HG02852 (cell line): ENCODE measurements around the gene MAGT1.
A peak's percentile ranks its signal among the peaks of the same experiment; 100 is the strongest.
"Not testable (repeated sequence)": the region's sequence is repeated elsewhere in the genome, so short reads cannot be mapped to it uniquely, and the experiment has no call there.

ENCODE experiments used
- ATAC-seq: cut with Tn5 transposase; IDR thresholded peaks from one replicate; pipeline ENCODE4 v1.9.1; 2021; ENCODE audit warnings: mild to moderate bottlenecking, moderate library complexity; ENCODE audit not compliant: unreplicated experiment

MAGT1 gene

DNA sequence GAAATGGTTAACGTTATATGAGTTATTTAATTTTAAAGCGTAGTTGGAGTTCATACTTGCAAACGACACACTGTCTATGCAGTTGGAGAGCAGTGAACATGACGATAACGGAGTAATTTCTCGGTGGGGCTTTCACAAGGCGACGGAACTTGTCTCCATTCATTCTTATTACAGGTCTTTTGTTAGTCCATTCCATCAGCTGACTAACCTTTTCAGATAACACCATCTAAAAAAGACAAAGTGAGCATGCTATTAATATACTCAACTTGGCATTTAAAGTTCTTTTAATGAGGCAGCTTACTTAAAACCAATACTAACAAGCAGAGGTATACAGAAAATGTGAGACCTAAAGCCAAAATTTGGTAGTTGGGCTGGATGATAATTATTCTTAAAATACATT lies 19.9 kb downstream of the MAGT1 start:
- no peak for ATAC-seq

DNA sequence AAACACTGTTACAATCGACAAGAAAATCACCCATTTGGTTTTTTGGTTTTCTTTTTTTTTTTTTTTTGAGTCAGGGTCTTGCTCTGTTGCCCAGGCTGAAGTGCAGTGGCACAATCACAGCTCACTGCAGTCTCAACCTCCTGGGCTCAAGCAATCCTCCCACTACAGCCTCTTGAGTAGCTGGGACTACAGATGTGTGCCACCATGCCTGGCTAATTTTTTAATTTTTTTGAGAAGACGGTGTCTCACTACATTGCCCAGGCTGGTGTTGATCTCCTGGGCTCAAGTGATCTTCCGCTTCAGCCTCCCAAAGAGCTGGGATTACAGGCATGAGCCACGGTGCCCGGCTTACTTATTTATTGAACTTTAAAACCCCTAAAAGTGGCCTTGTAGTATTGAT lies 63.7 kb downstream of the MAGT1 start:
- ATAC-seq: not testable (repeated sequence)

DNA sequence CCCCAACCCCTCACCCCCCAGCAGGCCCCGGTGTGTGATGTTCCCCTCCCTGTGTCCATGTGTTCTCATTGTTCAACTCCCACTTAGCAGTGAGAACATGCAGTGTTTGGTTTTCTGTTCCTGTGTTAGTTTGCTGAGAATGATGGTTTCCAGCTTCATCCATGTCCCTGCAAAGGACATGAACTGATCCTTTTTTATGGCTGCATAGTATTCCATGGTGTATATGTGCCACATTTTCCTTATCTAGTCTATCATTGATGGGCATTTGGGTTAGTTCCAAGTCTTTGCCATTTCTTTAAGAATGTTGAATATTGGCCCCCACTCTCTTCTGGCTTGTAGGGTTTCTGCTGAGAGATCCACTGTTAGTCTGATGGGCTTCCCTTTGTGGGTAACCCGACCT lies 73.2 kb downstream of the MAGT1 start:
- ATAC-seq: not testable (repeated sequence)

DNA sequence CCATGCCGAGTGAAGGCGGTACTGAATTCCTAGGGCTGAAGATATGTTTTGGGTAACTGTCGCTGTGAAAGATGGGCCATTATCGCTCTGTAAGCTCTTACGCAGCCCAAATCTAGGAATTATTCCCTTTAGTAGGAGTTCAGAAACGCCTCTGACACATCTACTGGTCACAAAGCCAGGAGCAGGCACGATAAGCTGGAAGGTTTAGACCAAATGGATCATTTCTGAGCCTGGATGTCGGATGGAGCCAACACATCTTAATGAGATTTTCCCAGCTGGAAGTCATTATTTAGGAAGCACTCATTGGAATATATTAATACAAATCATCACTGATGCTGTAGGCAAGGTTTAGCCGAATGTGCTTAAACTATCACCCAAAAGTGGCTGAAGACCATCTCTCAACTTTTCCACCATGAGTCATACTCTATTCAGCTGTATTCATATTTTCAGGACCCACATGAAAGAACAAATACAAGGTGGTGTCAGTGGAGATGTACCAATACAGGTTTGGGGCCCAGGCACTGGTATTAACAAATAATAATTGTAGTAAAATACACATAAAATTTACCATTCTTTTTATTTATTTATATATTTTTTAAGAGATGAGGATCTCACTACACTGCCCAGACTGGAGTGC lies 75.0 kb downstream of the MAGT1 start:
- ATAC-seq: no peak

DNA sequence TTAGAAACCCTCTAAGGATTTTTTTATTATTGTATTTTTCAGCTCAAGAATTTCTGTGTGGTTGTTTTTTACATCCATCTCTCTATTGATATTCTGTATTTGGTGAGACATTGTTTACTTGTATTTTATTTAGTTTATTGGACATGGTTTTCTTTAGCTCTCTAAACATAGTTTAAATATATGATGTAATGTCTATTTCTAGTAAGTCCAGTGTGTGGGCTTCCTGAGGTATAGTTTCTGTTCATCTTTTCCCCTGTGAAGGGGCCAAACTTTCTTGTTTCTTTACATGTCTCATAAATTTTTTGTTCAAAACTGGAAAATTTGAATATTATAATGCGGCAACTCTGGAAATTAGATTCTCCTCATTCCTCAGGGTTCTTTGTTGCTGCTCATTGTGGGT lies 81.0 kb downstream of the MAGT1 start:
- no peak for ATAC-seq

DNA sequence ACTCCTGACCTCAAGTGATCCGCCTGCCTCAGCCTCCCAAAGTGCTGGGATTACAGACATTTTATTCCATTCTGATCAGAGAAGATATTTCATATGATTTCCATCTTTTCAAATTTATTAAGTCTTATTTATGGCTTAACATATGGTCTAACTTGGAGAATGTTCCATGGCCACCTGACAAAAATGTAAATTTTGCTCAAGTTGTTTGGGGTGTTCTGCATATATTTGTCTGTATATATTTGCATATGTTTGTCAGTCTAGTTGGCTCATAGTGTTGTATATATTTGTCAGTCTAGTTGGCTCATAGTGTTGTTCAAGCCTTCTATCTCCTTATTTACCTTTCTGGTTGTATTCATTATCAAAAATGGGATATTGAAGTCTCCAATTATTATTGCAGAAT lies 93.0 kb downstream of the MAGT1 start:
- ATAC-seq: no peak

DNA sequence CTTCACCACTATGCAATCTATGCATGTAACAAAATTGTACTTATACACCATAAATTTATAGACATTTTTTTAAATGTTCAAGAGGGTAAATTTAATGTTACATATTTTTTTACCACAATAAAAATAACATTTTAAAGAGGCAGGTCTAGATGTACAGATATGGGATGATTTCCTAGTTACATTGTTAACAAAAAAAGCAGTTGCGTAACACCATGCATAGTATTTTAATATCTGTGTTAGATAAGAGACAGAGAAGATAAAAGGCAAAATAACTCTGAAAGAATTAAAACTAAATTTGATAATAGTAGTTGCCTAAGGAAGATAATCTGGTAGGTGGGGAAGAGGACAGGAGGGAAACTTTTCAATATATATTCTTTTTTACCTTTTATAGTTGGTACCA lies 100.1 kb downstream of the MAGT1 start:
- no peak for ATAC-seq

DNA sequence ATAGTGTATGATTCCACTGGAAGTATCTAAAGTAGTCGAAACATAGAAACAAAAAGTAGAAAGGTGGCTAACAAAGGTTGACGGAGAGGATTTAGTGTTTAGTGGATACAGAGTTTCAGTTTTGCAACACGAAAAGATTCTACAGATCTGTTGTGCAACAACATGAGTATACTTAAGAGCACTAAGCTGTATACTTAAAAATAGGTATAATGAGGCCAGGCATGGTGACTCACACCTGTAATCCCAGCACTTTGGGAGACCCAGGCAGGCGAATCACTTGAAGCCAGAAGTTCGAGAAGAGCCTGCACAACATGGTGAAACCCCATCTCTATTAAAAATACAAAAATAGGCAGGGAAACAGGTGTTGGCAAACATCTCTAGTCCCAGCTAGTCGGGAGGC lies 101.3 kb downstream of the MAGT1 start:
- ATAC-seq: no peak

DNA sequence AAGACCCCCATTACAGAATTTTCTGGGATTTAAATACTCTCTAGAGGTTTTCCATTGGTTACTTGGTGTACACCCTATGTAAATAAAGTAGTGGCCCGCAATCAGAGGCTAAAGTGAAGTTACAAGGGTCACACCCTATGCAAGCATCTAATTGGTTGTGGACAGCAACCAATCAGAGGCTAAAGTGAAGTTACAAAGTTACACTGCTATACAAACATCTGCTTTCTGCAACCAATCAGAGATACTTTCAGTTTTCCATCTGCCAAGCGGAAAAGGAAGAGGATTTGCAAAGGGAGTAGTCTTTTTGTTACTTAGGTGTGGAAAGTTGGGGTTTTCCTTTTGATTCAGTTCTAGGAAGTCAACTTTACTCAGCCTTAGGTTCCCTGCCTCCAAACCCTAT lies 107.2 kb downstream of the MAGT1 start:
- ATAC-seq: no peak

DNA sequence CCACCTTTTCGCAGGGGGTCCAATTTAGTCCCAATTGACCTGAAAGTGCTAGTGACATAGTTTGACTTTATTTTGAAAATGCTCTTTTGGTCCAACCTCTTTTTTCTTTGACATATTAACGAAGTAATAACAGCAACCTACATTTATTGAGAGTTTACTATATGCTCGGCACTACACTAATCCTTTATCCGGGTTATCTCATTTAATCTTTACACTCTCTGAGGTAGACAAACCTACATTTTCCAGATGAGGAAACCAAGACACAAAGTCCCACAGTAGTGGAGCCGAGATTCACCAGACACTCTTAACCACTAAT lies 108.9 kb downstream of the MAGT1 start:
- peak; percentile 8 for ATAC-seq

DNA sequence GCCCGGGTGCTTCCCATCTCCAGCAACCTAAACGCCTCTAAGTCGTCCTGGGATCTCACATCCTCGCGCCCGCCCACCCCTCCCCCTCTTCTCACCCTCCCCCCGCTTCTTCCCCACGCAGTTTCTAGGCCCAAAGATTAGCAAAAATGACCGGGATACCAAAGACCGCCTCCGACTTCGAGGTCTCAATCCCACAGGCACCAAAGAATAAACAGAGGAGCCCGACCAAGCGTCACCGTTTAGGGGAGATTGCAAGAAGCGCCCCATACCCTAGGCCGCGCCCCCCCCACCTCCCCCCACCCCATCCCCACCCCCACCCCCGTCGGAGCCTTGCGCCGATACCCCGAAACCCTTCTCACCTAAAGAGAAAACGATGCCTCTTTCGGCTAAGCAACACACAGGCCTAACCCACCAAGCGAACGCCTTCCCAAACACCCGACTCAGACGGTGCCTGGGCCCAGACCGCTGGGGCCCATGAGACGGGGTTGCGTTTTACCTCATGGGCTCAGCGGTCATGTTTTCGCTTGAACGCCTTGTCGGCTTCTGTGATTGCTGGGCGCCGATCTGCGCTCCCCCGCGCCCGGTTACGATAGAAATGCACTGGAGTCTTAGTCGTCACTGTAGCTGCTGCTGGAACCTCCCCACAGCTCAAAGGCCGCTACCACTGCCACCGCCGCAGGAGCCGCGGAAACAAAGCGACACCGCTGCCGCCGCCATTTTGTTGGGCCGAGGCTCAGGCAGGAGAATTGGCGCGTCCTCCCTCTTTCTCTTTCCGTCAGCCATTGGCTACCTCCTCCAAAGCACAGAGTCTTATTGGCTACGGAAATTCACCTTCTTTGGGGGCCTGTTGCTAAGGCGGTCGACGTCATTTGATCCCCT lies 109.5 kb downstream of the MAGT1 start, which contains the start of gene ATRX:
Gene ATRX (minus strand): TSS at position 731 of the 879 bp plus-strand sequence. CDS start 215 bp downstream, at position 516.
- ATAC-seq: peak; percentile 93

DNA sequence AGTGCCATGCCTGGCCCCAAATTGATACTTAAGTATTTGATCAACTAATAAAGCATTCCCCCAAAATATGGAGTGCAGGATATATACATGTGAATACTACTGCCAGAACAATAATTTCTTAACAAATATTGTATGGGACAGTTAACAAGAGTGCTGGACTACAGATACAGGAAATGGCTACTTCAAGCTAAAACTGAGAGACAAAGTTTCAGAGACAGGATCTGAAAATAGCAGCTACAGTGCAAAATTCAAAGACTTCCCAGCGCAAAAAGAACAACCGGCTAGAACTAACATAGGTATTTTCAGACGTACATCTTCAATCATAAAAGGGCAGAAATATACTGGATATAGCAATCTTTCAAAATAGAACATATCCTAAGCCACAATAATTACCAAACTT lies 115.5 kb downstream of the MAGT1 start:
- no peak for ATAC-seq

DNA sequence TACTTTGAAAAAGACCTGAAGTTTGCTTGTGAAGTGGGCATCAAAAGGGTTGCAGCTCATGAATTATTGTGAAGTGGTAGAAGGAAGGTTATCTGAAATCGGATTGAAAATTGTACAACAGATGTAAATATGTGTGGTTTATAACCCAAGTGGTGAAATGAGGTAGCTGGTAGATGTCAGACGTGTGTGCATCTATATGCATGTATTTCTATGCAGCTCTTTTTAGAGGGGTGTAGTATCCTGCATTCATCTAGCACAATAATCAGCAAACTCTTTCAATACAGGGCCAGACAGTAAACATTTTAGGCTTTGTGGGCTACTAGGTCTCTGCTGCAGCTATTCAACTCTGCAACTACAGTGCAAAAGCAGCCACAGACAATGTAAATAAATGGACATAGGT lies 118.6 kb downstream of the MAGT1 start:
- no peak for ATAC-seq
